HG02852 (cell line): ENCODE results near the gene SNX17.

Experiments
- ATAC-seq: cut with Tn5 transposase; IDR thresholded peaks from one replicate; pipeline ENCODE4 v1.9.1; 2021; ENCODE audit warnings: mild to moderate bottlenecking, moderate library complexity; ENCODE audit not compliant: unreplicated experiment

The SNX17 gene

GRCh38 chr2:27362678-27363420 is 7.6 kb upstream of the SNX17 start:
- no peak for ATAC-seq

- ATAC-seq, result no peak
Measured at GRCh38 chr2:27363933-27364332, 6.5 kb upstream of the SNX17 start.

GRCh38 chr2:27369471-27370025 is 868 bp upstream of the SNX17 start:
- peak; percentile 13 for ATAC-seq

- ATAC-seq, result peak; percentile 39
Measured at GRCh38 chr2:27370816-27371620, 602 bp downstream of the SNX17 start.

GRCh38 chr2:27372937-27373336 is 2.5 kb downstream of the SNX17 start:
- no peak for ATAC-seq

GRCh38 chr2:27373567-27373966 is 3.2 kb downstream of the SNX17 start:
- no peak for ATAC-seq

- no peak for ATAC-seq
Measured at GRCh38 chr2:27375513-27376099, 5.2 kb downstream of the SNX17 start.

- no peak for ATAC-seq
Measured at GRCh38 chr2:27376151-27376865, 5.9 kb downstream of the SNX17 start.

GRCh38 chr2:27376866-27377617 is 6.6 kb downstream of the SNX17 start:
- ATAC-seq, result no peak

GRCh38 chr2:27377618-27378095 is 7.2 kb downstream of the SNX17 start:
- no peak for ATAC-seq

- ATAC-seq, result no peak
Measured at GRCh38 chr2:27378096-27378808, 7.8 kb downstream of the SNX17 start.

- ATAC-seq, result no peak
Measured at GRCh38 chr2:27378809-27379290, 8.4 kb downstream of the SNX17 start.

GRCh38 chr2:27379383-27379835 is 9.0 kb downstream of the SNX17 start:
- no peak for ATAC-seq

- no peak for ATAC-seq
Measured at GRCh38 chr2:27379836-27380625, 9.6 kb downstream of the SNX17 start.

- ATAC-seq, result peak; percentile 92
Measured at GRCh38 chr2:27380626-27381545, 10.5 kb downstream of the SNX17 start, which contains the start of gene ZNF513. TSS of gene ZNF513 (minus strand) at chr2:27380734. CDS start at chr2:27380526, 208 bp downstream.

GRCh38 chr2:27381577-27382181 is 11.3 kb downstream of the SNX17 start:
- ATAC-seq, result no peak
